Smooth muscle cell (in vitro differentiated cells): ENCODE results near the gene RTN4RL1. TPM values are rescaled to one million over a fixed set of nuclear protein-coding genes. Genes with fewer than 3 reads are reported as not detected.
"Not testable (repeated sequence)": the region's sequence is repeated elsewhere in the genome, so short reads cannot be mapped to it uniquely, and the experiment has no call there.

Experiments used
- DNase-seq: peaks from one replicate; lab custom pipeline; 2025; ENCODE audit not compliant: unreplicated experiment; lab: John Stamatoyannopoulos, UW
- H2AFZ ChIP-seq: fragments of 200-600 bp; sonication (generic); 2 replicates; pipeline ENCODE4 v1.6.0; 2016; ENCODE audit warnings: antibody characterized with exemption, low read depth, mild to moderate bottlenecking
- H3F3A ChIP-seq: fragments of 200-600 bp; sonication (generic); 2 replicates; pipeline ENCODE4 v1.6.0; 2017; ENCODE audit warnings: antibody characterized with exemption, low read depth
- H3K27ac ChIP-seq: fragments of 200-600 bp; sonication (generic); 2 replicates; pipeline ENCODE4 v1.5.1; 2016; ENCODE audit warnings: low read depth, mild to moderate bottlenecking
- H3K27me3 ChIP-seq: fragments of 200-600 bp; sonication (generic); 2 replicates; pipeline ENCODE4 v1.6.1; 2016; ENCODE audit warnings: low read depth, mild to moderate bottlenecking
- H3K36me3 ChIP-seq: fragments of 200-600 bp; sonication (generic); 2 replicates; pipeline ENCODE4 v1.5.1; 2016; ENCODE audit warnings: low read depth
- H3K4me1 ChIP-seq: fragments of 200-600 bp; sonication (generic); 2 replicates; pipeline ENCODE4 v1.5.1; 2016; ENCODE audit warnings: low read depth
- H3K4me2 ChIP-seq: fragments of 200-600 bp; sonication (generic); 2 replicates; pipeline ENCODE4 v1.6.0; 2016; ENCODE audit warnings: mild to moderate bottlenecking
- H3K4me3 ChIP-seq: fragments of 200-600 bp; sonication (generic); 2 replicates; pipeline ENCODE4 v1.5.1; 2016; ENCODE audit warnings: mild to moderate bottlenecking
- H3K79me2 ChIP-seq: fragments of 200-600 bp; sonication (generic); 2 replicates; pipeline ENCODE4 v1.6.0; 2016; ENCODE audit warnings: low read depth, mild to moderate bottlenecking
- H3K9ac ChIP-seq: fragments of 200-600 bp; sonication (generic); 2 replicates; pipeline ENCODE4 v1.6.0; 2016; ENCODE audit warnings: low read depth
- H3K9me3 ChIP-seq: fragments of 200-600 bp; sonication (generic); replicated peaks from 2 replicates; pipeline ENCODE4 v1.5.1; 2016; ENCODE audit warnings: low read depth
- H4K20me1 ChIP-seq: fragments of 200-600 bp; sonication (generic); 2 replicates; pipeline ENCODE4 v1.6.0; 2016; ENCODE audit warnings: low read depth
- whole genome bisulfite sequencing: methylation state at CpG from one replicate; pipeline ENCODE4 v1.1.7; 2016; ENCODE audit warnings: low lambda C conversion rate; 5-methylcytosine and 5-hydroxymethylcytosine counted together
- polyA plus RNA-seq: library from polyadenylated mRNA; unstranded; fragments of >200 nt; fragmentation: Nextera tagmentation; extraction: Ambion mirVana; gene quantifications from 2 replicates; pipeline ENCODE4 v1.2.1, GENCODE V29; 2016
- total RNA-seq: library from RNA; depleted of rRNA; stranded (reverse); fragments of >200 nt; gene quantifications from 2 replicates; pipeline ENCODE4 v1.2.3, GENCODE V29; 2014
- TF ChIP-seq, protein P1 (sequence below): fragments of 200-600 bp; sonication (generic); IDR thresholded peaks from 2 replicates; pipeline ENCODE4 v1.5.1; 2017; ENCODE audit warnings: borderline replicate concordance, mild to moderate bottlenecking, antibody characterized with exemption; ENCODE audit not compliant: insufficient read depth, poor library complexity, severe bottlenecking

Gene RTN4RL1
- total and polyA plus RNA-seq, 2 experiments from 2014 or later = not detected

DNA sequence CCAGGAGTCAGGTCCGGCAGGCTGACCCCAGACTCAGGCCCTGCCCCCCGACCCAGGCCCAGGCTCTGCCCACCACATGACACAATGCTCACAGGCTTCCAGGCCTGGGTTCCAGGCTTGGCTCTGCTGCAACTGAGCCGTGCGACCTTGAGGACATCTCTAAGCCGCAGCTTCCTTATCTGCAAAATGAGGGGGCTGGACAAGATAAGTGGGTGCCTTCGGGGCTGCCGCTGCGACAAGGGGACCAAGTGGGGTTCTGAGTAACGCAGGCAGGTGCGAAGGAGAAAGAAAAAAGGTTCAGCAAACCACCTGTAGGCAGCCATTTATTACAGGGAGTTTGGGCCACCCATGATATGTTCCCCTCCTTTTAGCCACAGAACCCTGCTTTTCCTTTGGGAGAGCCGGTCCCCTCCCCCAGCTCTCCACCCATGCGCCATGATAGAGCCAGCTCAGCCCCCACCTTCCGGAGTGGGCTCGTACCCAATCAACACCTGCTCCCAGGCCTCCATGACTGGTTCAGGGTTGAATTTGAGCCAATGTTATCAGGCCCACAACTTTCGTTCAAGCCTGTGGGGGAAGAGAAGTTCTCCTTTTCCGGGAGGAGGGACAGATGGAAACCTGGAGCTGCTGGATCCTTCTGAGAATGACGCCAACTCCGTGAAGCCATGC is 38.2 kb downstream of the RTN4RL1 start:
- no peaks in the 10 kb centered on the region for H4K20me1 ChIP-seq
- H2AFZ ChIP-seq = no peak overlapping the region
- no peak overlapping the region for H3K27ac ChIP-seq
- no peak overlapping the region for H3K4me3 ChIP-seq
- no peak overlapping the region for H3K9ac ChIP-seq
- H3K27me3 ChIP-seq = no peaks in the 10 kb centered on the region
- no peaks in the 10 kb centered on the region for H3K4me1 ChIP-seq
- TF ChIP-seq, protein P1, sequence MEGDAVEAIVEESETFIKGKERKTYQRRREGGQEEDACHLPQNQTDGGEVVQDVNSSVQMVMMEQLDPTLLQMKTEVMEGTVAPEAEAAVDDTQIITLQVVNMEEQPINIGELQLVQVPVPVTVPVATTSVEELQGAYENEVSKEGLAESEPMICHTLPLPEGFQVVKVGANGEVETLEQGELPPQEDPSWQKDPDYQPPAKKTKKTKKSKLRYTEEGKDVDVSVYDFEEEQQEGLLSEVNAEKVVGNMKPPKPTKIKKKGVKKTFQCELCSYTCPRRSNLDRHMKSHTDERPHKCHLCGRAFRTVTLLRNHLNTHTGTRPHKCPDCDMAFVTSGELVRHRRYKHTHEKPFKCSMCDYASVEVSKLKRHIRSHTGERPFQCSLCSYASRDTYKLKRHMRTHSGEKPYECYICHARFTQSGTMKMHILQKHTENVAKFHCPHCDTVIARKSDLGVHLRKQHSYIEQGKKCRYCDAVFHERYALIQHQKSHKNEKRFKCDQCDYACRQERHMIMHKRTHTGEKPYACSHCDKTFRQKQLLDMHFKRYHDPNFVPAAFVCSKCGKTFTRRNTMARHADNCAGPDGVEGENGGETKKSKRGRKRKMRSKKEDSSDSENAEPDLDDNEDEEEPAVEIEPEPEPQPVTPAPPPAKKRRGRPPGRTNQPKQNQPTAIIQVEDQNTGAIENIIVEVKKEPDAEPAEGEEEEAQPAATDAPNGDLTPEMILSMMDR = no peak
- H3K4me2 ChIP-seq = no peak overlapping the region
- DNase-seq = no peak
- no peaks in the 10 kb centered on the region for H3K36me3 ChIP-seq
- no peaks in the 10 kb centered on the region for H3K79me2 ChIP-seq
- no peaks in the 10 kb centered on the region for H3K9me3 ChIP-seq
- 85% methylated on average over 18 of the region's 18 CpGs for WGBS
- no peaks in the 10 kb centered on the region for H3F3A ChIP-seq

GRCh38 chr17:1985686-1986085 is 39.4 kb downstream of the RTN4RL1 start:
- Histone ChIP-seq H3F3A (no peaks in the 10 kb centered on the region), H4K20me1 (no peaks in the 10 kb centered on the region), H3K4me2 (no peak overlapping the region), H3K27me3 (no peaks in the 10 kb centered on the region), H3K9me3 (no peaks in the 10 kb centered on the region), H3K36me3 (no peaks in the 10 kb centered on the region), H2AFZ (no peak overlapping the region), H3K4me1 (no peaks in the 10 kb centered on the region), H3K9ac (no peak overlapping the region), H3K4me3 (no peak overlapping the region), H3K79me2 (no peaks in the 10 kb centered on the region), H3K27ac (no peak overlapping the region)
- 66% methylated on average over 4 of the region's 4 CpGs for whole genome bisulfite sequencing
- DNase-seq = no peak
- TF ChIP-seq, protein P1 = no peak

DNA sequence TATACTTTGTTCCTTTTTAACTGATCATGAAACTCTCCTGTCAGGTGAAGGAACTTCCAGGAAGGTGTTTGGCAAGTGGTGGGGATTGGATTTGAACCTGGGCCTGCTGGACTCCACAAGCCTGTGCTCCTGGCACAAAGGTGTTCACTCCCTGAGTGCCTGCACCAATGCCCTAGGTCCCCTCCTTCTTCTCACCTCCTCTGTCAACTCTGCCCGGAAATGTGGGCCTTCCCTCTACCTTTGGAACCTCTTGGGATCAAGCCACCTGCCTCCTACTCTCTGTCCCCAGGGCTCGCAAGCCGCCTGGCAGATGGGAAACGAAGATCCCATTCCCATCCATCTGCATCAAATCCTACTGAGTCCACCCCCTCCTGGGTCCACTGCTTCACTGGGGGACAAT is 40.0 kb downstream of the RTN4RL1 start:
- H4K20me1 ChIP-seq = no peaks in the 10 kb centered on the region
- H3K4me2 ChIP-seq = no peak overlapping the region
- DNase-seq = no peak
- WGBS = 87% methylated on average over 4 of the region's 4 CpGs
- no peaks in the 10 kb centered on the region for H3K4me1 ChIP-seq
- H3K36me3 ChIP-seq = no peaks in the 10 kb centered on the region
- H3K9me3 ChIP-seq = no peaks in the 10 kb centered on the region
- no peak overlapping the region for H2AFZ ChIP-seq
- no peak overlapping the region for H3K27ac ChIP-seq
- H3K4me3 ChIP-seq = no peak overlapping the region
- TF ChIP-seq, protein P1 = no peak
- H3K79me2 ChIP-seq = no peaks in the 10 kb centered on the region
- H3K27me3 ChIP-seq = no peaks in the 10 kb centered on the region
- H3F3A ChIP-seq = no peaks in the 10 kb centered on the region
- no peak overlapping the region for H3K9ac ChIP-seq

- not testable (repeated sequence) for H3F3A ChIP-seq, DNase-seq, H4K20me1 ChIP-seq, H3K36me3 ChIP-seq, H3K27ac ChIP-seq, H2AFZ ChIP-seq, H3K9me3 ChIP-seq, H3K79me2 ChIP-seq, H3K9ac ChIP-seq, H3K4me1 ChIP-seq, H3K4me3 ChIP-seq, H3K4me2 ChIP-seq
- peaks cover 11% of the 10 kb centered on the region for H3K27me3 ChIP-seq
- 84% methylated on average over 13 of the region's 13 CpGs for WGBS
These were observed 42.3 kb downstream of the RTN4RL1 start for GRCh38 chr17:1982793-1983366.
